HG03460 (cell line): Measurements from ENCODE around the gene PLD2.

Source experiments
- ATAC-seq: cut with Tn5 transposase; IDR thresholded peaks from one replicate; pipeline ENCODE4 v1.9.1; 2021; ENCODE audit not compliant: unreplicated experiment

The PLD2 gene

DNA sequence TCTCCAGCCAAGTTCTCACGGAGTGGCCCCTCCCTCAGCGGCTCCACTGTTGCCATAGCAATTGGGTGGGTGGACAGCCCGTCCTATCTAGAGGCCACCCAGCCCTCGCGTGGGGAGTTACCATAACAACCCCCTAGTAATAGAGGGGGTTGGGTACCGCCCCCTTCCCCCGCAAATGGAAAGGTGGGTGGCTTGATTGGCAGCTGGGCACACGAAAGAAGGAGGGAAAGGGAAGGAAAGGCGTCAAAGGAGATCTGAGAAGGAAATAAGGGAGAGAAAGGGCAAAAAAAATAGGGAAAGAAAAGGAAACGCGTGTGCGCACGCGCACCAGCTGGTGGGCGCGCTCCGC is 25.9 kb downstream of the PLD2 start:
- peak; percentile 8 for ATAC-seq

DNA sequence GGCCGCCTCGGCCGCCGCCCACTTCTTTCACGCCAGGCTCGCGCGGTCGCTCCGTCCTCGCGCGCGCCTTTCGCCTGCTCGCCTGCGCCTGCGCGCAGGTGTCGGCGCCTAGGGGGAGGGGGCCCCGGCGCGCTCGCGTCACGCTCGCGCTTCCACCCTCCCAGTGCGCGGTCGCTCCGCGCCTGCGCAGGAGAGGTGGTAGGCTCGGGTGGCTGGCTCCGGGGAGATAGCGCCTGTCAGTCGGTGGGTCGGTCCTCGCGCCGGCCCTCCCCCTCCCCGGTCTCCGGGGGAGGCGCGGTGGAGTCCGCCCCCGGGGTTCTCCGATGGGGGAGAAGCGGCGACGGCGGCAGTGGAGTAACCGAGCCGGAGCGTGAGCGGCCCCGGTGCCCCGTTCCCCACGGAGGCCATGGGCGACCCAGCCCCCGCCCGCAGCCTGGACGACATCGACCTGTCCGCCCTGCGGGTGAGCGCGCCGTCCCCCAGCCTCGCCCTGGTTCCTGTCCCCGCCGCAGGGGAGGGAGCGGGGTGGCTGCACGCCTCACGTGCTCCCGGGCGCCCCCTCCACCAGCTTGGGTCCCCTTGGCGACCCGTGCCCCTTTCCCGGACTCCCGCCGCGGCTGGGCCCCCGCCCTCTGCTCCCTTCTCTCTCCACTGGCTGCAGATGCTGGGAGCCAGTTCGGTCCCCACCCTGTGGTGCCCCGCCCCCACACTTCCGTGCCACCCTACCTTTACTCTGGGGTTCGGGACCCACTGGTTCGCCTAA is 26.4 kb downstream of the PLD2 start, which contains the start of gene MINK1:
TSS of gene MINK1 (plus strand) at position 163 of the 763 bp plus-strand sequence. CDS start at position 407, 244 bp downstream.
- ATAC-seq: peak; percentile 81

DNA sequence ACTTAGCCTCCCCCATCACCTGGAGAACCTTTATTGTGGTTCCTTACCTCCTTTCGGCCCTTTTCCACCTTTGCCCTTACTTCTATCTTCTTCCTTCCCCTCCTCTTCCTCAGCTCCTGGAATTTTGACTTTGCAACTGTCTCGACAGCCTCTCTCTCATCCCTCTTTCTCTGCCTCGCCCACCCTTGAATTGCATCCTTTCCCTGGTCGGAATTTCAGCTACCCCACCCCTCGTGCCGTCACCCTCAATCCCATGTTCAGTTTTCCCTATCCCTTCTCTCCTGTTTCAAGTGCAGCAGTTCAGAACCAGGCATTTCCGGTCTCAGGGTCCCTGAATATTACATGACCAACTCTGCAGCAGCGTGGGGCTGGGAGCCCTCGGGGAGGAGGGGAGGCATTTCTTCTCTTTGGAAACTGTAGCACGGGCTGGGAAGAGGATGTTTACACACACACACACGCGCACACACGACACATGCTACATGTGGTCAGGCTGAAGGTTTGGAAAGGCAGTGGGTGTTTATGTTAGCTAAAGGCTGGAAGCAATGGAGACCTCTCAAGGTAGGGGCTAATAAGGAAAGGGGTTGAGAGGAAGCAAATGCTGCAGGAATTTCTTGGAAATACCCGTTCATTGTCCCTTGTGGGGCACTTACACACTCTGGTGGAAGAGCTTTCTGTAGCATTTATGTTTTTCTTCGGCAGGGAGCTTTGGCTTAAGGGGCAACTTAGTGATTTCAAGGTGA is 27.2 kb downstream of the PLD2 start:
- ATAC-seq: no peak

DNA sequence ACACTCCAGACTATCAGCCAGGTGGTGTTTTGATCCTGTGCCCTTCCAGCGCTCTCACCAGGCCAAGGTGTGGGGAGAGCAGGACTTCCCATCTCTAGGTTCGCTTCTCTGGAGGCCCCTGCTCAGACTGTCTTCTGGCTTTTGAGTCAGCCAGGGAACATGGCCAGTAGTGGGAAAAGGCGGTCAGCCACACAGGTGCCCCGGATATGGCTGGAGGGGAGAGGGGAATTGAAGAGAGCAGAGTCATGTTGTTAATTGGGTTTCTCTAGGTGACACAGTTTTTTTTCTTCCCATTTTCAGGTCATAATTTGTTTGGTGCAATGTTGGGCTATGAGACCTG is 27.7 kb downstream of the PLD2 start:
- no peak for ATAC-seq

DNA sequence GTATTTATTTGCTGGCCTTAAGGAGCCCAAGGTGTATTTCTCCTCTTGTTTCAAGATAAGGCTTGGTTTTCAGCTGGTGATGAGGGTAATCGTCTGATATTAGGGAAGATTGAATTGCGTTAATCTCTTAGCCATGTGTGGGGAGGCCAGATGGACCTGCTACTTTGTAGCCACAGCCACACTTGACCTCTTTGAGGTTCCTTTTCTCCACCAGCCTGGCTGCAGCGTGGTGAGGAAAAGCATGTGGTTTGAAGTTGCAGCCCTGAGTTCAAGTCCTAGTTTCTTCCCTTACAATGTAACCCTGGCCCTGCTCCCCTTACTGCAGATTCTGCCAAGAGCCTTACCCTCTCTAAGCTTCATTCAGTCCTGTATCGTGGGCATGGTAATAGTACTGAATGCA is 29.3 kb downstream of the PLD2 start:
- no peak for ATAC-seq

DNA sequence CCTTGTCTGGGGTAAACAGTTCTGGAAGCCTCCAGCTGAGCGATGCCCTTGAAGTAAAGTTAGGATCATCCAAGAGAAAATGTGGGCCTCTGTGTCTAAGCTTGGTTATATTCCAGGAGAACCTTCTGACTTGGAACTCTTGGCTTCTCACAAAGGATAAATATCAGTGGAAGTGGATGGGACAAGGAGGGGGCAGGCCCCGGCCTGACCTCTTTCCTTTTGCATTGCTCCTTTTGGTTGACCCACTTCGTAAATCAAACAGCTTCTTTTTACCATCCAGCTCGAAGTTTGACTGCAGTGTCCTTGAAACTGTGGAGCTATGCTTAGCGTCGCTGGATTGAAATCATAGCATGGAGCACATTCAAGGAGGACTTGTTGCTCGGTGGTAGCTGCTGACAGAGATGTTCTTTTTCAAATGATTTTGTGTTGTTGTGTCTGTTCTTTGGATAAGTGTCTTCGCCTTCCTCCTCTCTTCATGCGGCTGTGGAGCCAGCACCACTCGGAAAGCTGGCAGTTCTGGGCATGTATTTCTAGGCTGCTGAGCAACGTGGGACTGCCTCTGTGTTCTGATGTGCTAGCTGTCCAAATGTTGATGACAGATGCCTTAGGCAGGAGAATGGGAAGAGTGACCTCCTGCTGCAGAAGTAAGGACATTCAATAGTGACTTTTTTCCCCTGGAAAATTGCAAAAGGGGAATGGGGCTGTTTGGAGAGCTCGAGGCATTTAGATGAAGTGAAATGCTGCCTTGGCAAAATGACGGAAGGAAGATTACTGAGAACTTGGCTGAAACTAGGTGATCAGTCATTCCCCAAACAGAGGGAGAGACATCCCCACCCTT is 30.7 kb downstream of the PLD2 start:
- ATAC-seq: no peak

DNA sequence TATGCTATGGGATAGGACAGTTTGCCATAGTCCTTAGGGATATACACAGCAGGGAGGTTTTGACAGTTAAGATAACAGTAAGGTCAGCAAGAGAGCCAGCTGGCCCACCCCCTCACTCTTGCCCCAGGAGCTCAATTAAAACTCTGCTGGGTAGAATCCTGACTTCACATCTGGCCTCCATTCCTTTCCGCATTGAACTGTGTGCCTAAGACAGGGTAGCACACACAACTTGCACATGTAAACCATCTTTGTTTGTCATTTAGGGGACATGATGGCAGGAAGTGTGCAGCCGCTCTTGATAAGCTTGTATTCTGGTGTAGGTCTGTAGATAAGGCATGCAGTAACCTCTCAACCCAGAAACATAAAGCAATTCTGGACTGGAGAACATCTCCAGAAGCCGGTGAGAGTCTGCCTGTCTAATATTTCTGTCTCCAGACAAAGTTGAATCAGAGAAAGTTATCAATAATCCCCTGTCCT is 31.4 kb downstream of the PLD2 start:
- no peak for ATAC-seq

DNA sequence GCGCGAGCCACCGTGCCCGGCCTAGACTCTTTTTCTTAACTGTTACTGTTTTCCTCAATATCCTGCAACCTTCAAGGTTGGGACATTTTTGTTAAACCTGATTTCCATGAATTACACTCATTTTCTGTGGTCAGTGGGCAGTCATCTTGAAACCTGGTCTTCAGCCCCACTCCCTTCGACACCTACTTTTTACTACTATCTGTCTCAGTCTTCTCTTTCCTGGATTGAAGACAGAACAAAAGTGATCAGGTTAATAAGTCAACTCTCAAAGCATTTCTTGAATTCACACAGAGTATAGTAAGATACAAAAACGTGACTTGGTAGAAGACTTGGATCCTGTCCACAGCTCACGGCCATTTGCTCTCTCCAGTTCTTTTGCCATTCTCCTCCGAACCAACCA is 32.3 kb downstream of the PLD2 start:
- no peak for ATAC-seq

DNA sequence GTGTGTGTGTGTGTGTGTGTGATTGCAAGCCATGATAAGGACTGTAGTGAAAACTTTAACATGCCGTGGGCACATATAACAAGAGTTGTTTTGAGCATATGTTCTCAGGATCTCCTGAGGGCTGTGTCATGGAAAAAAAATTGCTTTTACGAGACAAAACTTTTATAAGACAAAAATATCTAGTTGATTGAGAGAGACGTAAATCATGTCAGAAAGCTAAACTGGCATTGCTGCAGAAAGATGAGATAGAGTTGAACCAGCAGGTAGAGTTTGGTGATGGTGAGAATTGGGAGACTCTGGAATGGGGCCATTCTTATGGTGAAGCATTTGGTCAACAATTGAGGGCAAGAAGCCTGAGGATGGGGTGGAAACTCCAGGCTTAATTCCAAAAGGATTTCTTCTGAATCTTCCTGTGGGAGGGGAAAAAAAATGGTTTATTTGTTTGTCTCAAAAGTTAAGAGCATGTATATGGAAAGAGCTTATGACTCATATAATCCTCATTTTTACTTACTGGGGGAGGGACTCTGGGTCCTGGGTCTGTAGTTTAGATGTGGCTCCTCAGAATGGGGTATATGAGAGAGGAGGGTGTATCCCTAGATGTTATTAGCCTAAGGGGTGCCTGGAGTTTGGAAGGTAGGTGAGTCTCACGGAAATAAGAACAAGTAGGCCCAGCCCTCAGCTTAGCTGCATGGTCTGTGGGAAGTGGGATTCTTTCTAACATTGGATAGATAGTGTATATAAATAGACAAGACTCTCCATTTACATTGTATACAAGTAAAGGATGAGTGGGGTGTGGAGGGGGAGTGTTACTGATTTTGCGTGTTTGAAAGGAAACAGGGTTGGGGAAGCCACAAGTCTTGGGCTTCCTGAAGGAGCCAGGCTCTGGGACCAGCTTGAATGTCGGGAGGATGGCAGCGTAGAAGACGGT is 33.3 kb downstream of the PLD2 start:
- ATAC-seq: no peak

DNA sequence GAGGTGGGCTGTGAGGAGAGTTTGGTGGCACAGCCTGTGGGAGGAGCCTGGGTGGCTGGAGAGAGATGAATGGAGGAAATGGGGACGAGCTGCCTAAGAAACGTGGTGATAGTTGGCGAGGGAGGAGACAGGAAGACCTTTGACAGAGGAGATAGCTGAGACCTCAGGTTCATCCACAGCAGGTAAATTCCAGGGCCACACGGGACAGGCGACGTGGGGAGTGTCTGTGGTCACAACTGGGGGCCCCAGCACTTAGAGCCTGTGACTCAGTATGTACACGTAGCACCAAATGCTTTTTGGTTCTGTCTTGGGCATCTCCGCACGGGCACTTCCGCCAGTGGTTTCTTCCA is 33.9 kb downstream of the PLD2 start:
- ATAC-seq: no peak

DNA sequence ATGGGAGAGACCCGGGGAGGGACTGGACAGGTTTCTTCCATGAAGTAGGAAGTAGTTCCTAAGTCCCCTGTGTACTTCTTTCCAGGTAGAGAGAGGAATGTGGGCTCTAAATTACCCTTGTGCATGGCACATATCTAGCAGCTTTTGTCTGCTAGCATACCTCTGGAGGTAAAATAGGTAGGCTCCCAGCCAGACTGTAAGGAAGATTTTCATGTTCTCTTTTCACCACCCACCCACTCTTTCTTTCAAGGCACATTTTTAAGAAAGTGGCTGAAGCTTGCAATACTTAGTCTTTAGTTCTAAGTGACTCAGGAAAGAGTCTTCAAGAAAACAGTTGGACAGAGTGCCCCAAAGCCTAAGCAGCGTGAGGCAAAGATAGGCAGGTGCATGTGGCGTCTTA is 35.4 kb downstream of the PLD2 start:
- ATAC-seq: no peak

DNA sequence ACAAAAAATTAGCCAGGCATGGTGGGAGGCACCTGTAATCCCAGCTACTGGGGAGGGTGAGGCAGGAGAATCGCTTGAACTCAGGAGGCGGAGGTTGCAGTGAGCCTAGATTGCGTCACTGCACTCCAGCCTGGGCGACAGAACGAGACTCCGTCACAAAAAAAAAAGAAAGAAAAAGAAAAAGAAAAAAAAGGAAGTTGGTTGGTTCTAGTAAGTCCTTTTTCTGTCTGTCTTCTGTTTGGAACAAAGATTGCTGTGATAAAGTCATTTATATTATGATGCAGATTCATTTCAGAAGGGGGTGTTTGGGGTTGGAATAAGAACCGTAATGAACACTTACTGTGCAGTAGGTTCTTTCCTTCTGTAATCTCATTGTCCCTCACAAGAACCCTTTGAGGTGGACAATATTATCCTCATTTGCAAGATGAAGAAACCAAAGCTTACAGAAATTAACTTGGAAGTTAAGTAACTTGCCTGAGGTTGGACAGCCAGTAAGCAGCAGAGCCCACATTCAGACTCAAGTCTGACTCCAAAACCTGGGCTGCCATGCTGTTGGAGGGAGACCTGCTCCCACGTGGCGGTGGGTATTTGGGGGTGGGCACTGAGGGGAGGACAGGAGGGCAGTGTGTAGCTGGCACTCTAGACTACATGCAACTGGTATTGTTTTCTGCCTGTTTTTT is 36.5 kb downstream of the PLD2 start:
- no peak for ATAC-seq

DNA sequence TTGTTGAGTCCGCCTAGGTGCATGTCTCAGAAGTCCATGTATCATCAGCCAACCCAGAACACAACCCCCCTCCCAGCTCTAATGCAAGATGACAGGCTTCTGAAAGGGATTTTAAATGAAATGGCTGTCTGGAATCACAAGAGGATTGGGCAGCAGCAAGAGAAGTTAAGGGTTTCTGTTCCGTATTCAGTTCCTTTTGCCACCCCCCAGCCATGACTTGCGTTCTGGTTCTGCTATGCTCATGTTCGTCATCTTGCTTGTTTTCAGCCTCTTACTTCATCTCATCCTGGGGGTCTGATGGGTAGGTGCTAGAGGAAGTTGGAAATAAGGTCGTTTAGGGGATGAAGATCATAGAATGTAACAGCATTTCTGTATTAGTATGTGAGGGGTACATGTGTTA is 38.2 kb downstream of the PLD2 start:
- ATAC-seq: no peak

DNA sequence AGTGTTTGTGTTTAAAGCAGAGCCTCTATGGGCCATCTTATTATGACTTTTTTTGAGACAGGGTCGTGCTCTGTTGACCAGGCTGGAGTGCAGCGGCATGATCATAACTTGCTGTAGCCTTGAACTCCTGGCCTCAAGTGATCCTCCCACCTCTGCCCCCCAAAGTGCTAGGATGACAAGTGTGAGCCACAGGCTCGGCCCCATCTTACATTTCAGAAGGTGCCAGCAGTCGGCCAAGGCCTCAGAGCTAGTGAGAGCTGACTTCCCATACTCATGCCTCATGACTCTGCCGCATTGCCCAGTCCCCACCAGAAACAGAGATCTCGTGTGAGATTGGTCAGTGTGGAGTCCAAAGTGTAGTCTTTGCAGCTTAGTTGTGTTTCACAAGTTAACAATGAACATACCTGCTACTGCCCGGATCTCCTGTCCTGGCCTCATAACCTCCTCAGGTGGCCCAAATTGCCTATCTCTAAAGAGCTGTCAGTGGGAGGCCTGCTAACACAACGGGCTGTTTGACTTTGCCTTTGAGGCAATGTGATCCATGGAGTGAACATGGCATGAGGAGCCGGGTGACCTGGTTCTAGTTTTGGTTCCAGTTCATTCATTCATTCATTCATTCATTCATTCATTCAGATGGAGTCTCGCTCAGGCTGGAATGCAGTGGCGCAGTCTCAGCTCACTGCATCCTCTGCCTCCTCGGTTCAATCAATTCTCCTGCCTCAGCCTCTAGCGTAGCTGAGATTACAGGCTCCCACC is 39.9 kb downstream of the PLD2 start:
- no peak for ATAC-seq

DNA sequence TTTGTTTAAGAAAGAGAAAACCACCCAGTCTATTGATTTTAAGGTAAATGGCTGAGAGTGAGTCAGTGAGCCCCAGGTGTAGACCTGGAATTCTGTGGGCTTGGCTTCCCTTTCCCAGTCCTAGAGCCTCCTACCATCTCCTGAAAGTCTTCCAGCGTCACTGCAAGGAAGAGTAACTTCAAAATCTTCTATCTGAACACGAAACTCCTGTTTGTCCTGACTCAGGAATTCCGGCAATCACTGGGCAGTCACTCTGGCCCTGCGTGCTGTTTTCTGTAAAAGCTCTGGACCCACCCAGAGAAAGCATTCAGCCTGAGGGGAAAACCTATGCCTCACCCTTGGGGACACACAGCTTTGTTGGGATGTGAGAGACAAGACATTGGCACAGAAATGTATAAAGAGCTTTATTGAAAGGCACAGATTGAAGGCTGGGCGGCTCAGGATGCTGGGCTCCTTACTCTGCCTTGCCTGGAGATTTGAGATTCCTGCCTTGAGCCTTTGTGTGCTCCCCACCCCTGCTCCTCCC is 42.1 kb downstream of the PLD2 start:
- ATAC-seq: no peak

DNA sequence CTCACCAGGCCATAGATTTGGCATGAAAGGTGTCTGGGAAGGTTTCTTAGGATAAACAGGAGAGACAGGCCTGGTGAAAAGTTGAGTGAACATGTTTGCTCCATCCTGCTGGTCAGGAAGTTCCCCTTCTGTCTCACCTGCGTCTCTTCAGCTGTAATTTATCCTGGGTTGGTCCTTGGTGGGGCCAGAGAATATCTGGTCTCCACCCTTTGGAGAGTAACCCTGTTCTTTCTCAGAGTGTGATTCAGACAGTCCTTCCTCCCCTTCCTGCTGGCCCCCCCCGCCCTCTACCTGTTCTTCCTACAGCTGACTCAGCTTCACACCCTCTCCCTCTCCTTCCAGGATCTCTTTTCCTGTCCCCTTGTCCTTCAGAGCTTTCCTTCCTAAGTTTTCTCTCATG is 43.3 kb downstream of the PLD2 start:
- ATAC-seq: no peak

DNA sequence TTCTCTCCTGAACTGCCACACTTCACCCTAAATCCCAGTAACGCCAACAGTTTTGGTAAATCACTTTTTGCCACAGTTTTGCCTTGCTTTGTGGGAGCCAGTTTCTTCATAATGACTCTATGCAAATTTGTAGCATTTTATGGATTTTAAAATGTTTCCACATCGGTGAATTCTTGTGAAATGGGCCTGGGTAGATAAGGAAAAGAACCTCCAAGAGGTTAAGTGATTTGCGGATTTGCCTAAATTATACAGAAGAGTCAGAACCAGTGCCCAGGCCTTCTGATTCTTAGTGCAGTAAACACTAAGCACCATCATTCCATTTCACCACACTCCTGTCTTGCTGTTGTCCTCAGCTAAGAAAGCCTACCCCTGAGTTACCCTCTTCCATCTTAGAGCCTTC is 44.1 kb downstream of the PLD2 start:
- ATAC-seq: no peak

DNA sequence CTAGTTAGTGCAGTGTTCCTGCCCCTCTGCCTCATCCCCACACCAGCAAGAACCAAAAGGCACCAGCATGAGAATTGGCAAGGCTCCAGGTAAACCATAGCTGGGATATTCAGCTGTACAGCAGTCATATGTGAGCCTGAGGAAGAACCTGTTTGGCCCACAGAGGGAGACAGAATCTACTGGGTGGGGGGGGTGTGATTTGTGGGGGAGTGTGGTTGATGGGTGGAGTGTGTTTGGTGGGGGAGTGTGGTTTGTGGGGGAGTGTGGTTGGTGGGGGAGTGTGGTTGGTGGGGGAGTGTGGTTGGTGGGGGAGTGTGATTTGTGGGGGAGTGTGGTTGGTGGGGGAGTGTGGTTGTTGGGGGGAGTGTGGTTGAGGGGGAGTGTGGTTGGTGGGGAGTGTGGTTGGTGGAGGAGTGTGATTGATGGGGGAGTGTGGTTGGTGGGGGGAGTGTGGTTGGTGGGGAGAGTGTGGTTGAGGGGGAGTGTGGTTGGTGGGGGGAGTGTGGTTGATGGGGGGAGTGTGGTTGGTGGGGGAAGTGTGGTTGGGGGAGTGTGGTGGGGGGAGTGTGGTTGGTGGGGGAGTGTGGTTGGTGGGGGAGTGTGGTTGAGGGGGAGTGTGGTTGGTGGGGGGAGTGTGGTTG is 45.7 kb downstream of the PLD2 start:
- no peak for ATAC-seq

DNA sequence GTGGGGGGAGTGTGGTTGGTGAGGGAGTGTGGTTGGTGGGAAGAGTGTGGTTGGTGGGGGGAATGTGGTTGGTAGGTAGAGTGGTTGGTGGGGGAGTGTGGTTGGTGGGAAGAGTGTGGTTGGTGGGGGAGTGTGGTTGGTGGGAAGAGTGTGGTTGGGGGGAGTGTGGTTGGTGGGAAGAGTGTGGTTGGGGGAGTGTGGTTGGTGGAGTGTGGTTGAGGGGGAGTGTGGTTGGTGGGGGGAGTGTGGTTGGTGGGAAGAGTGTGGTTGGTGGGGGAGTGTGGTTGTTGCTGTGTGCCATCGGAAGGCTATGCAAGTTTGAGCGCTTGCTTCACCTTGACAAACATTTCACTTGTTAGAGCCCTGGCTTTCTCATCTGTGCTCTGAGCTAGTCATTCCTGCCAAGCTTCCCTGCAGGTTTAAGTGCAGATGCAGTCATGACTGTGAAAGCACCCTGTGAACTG is 46.3 kb downstream of the PLD2 start:
- ATAC-seq: no peak
